ENCODE data around the gene MARVELD1. TPM values are rescaled to one million over a fixed set of nuclear protein-coding genes. Genes with fewer than 3 reads are reported as not detected.

The MARVELD1 gene
- total and polyA plus RNA-seq, 2 of the 13 experiments (the other 11 are each of a cell fraction or from before 2014, with no cell fraction given), result not detected

GRCh38 chr10:97685395-97685958 lies 28.1 kb upstream of the MARVELD1 start (continued):
- TF ChIP-seq IRF9 (CRISPR knock-in tag; IDR thresholded peaks at IDR 0.05; ENCODE audit: borderline replicate concordance) (0 out of 2 replicates have a peak, but pooled peaks have one; percentile 45), PATZ1 (CRISPR knock-in tag; IDR thresholded peaks at IDR 0.05) (peak; percentile 55; the same call in 1 of the 2 replicates), ZNF12 (CRISPR knock-in tag; IDR thresholded peaks at IDR 0.05) (0 out of 2 replicates have a peak, but pooled peaks have one; percentile 51), POLR2AphosphoS5 (IDR thresholded peaks at IDR 0.05; ENCODE audit: low read depth, low read length) (no peak), TEAD3 (CRISPR knock-in tag; optimal IDR thresholded peaks at IDR 0.05; ENCODE audit: borderline replicate concordance) (peak; percentile 56), KDM5B (CRISPR knock-in tag; IDR thresholded peaks at IDR 0.05; ENCODE audit: borderline replicate concordance) (no peak), ZNF644 (CRISPR knock-in tag; IDR thresholded peaks at IDR 0.05; ENCODE audit: low read depth) (0 out of 2 replicates have a peak, but pooled peaks have one; percentile 30), AHR (CRISPR knock-in tag; IDR thresholded peaks at IDR 0.05) (0 out of 2 replicates have a peak, but pooled peaks have one; percentile 54), NCOA2 (CRISPR knock-in tag; IDR thresholded peaks at IDR 0.05) (no peak), ZFX (CRISPR knock-in tag; IDR thresholded peaks at IDR 0.05; ENCODE audit: low read depth) (peak; percentile 93), MEIS2 (CRISPR knock-in tag; IDR thresholded peaks at IDR 0.05) (no peak), ZXDC (CRISPR knock-in tag; IDR thresholded peaks at IDR 0.05) (no peak), NFATC3 (CRISPR knock-in tag; IDR thresholded peaks at IDR 0.05) (no peak), ZBTB37 (CRISPR knock-in tag; IDR thresholded peaks at IDR 0.05) (peak; percentile 41; the same call in 1 of the 2 replicates), CCAR2 (optimal IDR thresholded peaks at IDR 0.05; ENCODE audit: low read depth, low read length) (no peak), DNMT1 (CRISPR knock-in tag; IDR thresholded peaks at IDR 0.05) (no peak), ZNF770 (CRISPR knock-in tag; IDR thresholded peaks at IDR 0.05) (peak; percentile 78), TSC22D2 (CRISPR knock-in tag; IDR thresholded peaks at IDR 0.05; ENCODE audit: borderline replicate concordance) (no peak)

All from HepG2 (cell line).